NOMO-1 treated with dmso at 0.1 percent for 144 hours (cell line): ENCODE measurements around the gene ADGRB3.
A peak's percentile ranks its signal among the peaks of the same experiment; 100 is the strongest.

Experiments
- DNase-seq: peaks from one replicate; lab custom pipeline; 2025; ENCODE audit not compliant: unreplicated experiment; lab: John Stamatoyannopoulos, UW

ADGRB3 gene

DNA sequence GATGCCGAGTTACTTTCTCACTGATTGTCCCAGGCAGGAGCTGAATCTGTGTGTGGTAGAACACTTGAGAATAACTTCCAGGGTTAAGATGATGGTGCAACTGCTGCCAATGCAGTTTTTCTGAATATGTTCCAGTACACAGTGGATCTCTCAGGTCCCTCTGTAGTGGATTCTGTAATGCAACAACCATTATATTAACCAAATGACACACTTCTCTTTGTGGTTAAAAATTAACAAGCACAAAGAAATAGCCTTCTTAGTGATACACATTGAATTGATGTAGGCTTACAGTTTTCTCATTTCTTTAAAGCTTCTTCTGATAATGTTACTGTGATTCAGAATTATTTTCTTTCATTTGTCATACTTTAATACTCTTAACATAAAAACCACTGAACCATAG is 383.8 kb downstream of the ADGRB3 start:
- DNase-seq: no peak

DNA sequence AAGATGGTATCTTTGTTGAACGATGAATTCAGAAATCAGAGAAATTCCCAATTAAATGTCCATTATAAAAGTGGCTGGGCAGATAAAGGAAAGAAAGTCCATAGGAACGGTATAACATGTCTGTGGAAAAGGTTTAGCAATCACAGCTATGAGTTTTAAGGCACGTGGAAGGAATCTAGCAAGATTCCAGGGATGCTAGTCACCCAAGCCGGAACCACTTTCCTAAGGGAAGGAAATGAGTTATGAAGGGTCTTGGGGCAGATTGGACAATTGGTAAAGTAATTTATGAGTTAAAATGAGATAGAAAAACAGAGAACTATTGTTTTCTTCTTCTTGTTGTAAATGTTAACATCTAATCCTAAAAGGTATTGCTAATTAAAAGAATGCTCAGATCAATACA is 384.8 kb downstream of the ADGRB3 start:
- DNase-seq: no peak

DNA sequence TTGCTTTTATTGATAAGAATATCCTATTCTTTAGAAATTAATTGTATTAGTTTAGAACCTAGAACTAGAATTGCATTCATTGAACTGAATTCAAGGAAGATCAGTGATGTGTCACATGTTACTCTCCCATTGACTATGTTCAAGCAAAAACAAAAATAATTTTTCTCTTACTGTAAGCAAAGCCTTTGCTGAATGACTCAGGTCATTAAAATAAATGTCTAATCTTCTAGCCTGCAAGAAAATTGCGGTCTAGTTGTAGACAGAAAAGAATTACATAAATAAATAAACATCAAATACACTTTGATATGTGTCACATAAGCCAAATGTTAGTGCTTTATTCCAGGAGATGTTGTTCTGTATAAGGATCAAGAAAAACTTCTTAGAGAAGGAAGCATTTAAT is 387.9 kb downstream of the ADGRB3 start:
- no peak for DNase-seq

DNA sequence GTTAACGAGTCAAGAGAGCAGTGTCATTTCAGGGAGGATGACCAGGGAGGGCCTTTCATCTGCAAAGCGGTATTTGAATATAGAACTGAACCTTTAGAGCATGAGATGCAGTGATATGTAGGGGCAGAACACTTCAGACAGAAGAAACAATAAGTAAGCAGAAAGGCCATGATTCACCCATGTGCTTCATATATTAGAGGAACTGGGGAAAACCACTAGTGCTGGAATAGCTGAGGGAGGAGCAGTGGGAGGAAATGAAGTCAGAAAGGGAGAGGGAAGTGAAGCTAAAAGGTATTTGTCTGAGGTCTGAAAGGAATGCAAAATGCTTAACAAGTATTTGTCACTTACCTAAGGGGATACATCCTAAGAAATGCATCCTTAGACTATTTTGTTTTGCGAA is 391.2 kb downstream of the ADGRB3 start:
- peak; percentile 1 for DNase-seq

DNA sequence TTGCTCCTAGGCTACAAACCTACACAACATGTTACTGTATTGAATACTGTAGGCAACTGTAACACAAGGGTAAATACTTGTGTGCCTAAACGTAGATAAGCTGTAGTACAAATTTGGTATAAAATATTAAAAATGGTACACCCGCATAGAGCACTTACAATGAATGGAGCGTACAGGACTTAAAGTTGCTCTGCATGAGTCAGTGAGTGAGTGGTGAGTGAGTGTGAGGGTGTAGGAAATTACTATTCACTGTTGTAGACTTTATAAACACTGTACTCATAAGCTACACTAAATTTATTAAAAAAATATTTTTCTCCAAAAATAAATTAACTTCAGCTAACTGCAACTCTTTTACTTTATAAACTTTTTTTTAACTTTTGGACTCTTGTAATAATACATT is 391.6 kb downstream of the ADGRB3 start:
- DNase-seq: no peak

DNA sequence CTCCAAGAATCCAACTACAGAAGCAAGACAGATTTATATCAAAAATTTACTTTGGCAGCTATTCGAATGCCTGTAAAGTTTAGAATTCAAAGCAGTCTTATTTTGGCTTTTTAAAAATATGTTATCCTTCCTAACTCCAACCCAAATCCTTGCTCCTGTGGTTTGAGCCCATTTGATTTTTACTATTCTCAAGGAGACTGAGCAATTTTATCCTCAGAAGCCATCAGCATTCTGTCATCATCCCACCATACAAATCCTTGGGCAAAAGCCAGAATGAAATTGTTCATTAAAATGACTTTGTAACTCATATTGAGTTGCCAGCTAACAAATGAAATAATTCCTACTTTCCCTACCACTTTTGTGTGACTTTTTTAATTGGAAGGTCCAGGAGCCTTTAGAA is 392.8 kb downstream of the ADGRB3 start:
- DNase-seq: no peak

DNA sequence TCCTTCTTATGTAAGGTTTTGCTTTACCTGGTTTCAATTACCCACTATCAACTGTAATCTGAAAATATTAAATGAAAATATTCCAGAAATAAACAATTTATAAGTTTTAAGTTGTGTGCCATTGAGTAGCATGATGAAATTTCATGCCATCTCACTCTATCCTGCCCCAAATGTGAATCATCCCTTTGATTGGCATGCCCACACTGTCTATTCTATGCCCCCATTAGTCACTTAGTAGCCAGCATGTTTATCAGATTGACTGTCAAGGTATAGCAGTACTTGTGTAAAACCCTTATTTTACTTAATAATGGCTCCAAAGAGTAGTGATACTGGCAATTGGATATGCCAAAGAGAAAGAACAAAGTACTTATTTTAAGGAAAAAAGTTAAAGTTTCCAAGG is 403.8 kb downstream of the ADGRB3 start:
- DNase-seq: no peak

DNA sequence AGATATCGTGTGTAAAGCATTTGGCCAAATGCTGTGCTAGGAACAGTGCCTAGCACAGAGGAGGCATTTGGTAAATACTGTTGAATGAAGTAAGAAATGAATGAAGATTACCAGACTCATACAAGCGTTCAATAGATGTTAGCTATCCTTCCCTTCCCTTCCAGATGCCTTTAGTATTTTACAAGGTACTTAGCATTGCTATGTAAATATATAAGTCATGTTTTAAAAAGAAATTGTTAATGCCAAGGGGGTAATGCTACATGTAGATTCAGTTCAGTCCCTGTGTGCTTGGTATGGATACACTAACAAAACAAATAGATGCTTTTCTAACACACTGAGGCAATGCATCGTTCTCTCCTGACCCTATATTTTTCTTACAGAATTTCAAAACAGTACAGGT is 407.2 kb downstream of the ADGRB3 start:
- no peak for DNase-seq

DNA sequence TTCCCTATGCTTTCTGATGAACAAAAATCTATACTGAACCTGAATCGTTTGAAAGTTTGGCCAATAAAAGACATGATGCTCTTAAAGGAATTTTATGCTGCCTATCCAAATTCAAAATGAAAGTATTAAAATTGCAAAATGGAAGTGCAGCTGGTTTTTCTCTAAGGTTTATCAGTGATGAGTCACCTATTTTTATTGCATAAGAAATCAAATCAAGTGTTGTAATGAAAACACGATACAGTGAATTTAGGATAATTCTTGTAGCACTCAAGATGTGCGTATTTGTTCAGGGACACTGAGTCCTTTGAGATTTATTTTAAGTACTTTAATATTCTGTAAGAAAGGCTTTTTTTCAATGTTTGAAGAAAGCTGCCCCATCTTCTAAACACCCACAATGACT is 409.5 kb downstream of the ADGRB3 start:
- DNase-seq: no peak

DNA sequence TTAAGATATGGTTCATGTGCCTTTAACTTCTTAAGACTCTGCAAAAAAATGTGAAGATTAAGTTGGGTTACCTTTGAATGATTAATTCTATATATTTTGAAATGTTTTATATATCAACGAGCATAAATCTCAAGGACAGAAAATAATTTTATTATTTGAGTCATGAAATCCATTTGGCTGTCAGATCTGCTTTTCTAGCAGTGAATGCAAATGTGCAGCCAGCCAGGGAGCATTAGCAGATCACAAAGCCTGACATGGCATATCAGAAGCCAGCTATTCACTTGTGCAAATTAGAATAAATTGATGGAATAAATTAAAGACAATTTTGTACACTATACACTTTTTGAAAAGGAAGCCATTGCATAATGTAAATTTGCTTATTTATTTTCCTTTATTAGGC is 424.3 kb downstream of the ADGRB3 start:
- DNase-seq: no peak

DNA sequence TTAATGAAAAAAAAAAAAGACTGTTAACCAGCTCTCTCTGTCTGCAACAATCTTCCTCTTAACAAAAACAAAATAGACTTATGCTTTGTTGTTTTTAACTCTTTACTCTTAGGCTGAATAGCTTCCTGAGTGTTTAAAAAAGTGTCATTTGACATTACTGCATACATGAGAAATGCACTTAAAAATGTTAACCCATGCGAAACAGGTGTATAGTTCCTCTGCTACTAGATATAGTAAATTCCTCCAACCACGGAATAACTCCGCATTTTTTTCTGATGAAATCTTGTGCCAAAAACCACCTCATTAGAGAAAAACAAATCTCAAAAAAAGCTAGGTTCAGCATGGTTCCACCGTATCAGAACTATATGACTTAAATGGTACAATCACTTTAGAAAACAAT is 426.0 kb downstream of the ADGRB3 start:
- no peak for DNase-seq

DNA sequence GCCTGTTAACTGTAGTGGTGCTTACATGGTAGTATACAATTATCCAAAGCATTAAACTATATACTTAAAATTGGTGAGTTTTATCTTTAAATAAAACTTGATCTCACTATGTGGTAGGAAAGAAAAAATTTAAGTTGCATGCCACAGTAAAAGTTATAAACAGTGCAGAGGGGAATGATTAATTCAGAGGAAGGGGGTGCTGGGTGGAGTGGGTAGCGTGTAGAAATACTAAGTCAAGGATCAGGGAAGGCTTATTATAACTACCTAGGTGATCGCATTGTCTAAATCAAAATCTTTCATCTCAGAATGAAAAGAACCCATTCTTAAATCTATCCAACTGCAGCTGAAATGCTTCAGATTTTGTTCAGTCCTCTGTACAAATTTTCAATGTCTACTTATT is 428.3 kb downstream of the ADGRB3 start:
- DNase-seq: no peak

DNA sequence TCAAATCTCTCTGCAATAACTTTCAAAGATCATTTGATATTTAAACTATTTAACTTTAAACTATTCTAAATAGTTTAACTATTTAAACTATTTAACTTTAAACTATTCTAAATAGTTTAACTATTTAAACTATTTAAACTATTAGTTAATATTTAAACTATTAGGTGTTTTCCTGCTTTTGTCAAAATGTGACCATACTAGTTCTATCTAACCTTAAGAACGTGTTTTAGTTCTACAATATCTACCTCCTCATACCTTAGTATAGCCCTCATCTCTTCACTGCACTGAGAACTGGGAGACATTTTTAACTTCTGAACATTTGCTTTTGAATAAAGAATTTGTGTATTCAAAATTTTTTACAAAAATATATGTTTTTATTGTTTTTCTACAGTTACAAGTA is 429.1 kb downstream of the ADGRB3 start:
- no peak for DNase-seq

DNA sequence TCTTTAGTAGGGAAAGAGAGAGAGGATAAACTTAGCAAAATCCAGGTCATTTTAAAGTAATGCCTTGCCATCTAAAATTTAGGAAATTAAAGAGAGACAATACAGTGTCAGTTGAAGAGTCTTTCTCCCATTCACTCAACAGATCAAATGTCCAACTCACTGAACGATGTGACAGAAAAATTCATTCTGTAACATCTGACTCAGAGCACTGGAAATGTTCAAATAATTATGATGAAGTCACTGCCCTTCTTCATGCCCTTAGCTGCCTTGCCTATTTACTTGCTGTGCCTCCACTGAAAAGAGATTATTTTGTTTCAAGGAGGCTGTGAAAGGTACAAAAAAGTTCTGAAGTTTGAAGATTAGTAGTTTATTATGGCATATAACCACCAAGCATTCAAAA is 434.8 kb downstream of the ADGRB3 start:
- DNase-seq: no peak

DNA sequence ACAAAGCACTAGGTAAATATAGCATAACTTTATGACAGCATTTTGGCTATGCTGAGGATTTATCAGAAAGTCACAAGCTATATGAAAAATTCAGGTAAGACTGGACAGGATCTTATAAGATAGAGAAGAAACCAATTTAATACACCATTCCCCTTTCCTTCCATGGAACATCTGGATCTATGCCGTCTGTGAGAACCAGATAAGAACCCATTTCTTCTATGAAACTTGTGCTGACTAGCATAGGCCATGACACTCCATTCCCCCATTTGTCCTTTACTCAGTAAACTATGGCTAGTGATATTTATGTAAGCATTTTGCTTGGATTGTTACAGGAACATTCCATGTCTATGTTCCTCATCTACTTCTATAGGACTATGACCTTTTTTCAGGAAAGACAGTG is 437.7 kb downstream of the ADGRB3 start:
- DNase-seq: no peak

DNA sequence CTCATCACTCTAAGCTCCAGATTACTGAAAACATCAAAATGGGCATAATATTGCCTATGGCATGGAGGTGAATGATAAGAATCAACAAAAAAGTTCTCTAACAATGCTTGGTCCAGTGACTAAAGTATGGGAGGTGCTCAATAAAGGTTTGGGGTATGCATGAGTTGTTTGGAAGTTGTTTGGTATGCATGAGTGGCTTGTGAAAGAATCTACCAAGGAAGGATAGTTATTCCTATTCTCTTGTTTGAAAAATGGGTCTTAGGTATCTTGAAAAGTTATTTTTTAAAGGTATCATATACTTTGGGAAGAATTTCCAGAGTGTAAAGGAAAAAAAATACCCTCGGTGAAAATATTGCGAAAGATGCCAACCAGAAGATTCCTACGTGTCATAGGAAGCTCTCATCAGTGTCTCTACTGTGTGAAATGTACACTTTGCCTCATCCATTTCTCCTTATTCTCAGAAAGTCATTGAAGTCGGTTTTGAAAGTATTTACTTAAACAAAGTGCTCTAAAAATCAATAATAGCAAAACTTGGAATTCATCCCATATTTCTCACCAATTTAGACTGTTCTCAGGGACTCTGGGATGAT is 449.8 kb downstream of the ADGRB3 start:
- no peak for DNase-seq

DNA sequence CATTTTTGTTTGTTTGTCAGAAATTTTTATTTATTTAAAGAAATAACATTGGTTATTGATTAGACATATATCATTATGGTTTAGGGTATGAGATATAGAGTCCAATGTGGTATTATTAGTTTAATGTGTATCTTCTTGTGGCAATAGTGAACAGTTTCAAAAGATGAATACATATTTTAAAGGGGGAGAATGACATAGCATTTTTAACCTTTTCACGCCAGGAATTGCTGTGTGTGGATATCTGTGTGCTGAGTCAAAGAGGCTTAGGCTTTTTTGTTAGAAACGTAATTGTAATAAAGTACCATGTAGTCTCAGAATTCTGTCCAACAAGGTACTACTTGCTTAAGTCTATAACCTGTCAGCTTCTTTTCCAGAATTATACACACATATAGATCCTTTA is 451.6 kb downstream of the ADGRB3 start:
- no peak for DNase-seq

DNA sequence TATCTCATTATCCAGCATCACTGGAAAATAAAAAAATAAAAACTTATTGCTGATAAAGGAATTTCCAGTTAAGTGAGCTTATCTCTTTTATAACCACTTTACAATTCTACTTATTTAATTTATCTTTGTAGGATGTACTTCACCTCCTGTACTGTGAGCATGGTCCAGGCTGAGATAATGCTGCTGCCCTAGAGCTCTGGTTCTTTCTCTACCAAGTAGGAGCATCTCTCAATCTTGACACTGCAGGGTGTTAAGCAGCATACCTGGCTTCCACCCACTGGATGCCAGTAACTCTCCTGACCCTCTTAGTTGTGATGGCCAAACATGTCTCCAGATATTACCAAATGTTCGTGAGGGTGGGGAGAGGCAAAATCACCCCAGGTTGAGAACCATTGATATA is 454.5 kb downstream of the ADGRB3 start:
- DNase-seq: no peak

DNA sequence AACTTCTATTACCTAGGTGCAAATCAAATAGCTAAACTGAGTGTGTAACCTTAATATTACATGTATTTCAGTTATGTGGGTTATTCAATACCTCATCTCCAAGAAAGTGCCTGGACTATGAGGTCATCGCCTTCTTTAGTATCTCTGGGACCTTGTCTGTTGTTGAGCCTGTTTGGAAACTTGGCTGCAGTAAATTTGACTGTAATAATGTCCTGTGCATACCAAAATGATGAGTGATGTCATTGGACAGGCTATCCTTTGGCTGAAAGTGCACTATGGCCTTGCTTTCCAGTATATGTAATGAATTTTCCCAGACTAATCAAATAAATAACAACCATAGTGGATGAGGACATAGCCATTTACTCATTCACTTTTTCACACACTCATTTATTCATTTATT is 455.1 kb downstream of the ADGRB3 start:
- DNase-seq: no peak

DNA sequence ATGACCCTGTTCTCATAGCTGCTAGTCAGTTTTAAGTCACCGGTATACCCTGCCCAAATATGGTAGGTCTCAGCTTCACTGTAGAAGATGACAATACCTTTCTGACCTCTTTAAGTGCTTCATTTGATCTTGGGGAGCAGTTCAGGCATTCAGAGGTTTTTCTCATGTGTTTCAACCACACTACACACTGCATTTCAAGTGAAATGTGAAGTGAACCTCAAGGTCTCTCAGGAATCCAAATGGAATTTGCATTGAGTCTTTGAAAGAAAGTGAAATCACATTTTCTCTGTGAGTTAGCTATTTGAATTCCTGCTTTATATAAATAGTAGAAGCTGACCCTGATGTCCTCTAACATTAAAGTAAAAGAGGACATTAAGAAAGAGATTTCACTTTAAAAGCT is 461.6 kb downstream of the ADGRB3 start:
- no peak for DNase-seq

DNA sequence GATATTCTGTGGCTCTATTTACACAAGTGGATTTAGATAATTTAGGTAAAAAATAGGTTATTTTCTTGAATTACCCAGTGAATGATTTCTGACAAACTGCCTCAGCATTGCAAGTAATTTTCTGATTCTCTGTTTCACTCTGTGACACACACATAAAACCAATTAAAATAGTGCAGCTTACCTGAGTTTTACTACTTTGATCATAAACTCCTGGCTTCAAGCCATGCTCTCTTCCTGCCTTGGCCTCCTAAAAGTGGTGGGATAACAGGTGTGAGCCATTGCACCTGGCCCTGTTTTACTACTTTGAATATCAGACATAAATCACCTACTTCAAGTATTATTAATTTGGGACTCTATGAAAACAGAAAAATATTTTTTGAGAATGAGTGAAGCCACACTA is 462.9 kb downstream of the ADGRB3 start:
- no peak for DNase-seq

DNA sequence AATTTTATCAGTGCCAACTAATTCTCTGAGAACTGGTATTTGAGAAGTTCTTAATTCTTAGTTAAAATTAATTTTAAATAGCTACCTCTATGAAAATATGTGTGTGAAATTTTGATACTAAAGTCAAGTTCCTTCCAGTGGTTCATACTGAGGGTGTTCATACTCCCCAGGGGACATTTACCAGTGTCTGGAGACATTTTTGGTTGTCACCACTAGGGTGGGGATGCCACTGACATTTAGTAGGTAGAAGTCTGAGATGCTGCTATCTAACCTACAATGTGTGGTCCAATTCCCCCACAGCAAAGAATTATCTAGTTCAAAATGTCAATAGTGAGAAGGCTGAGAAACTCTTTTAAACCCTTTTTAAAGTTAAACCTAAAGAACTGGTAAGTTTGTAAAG is 463.8 kb downstream of the ADGRB3 start:
- DNase-seq: no peak

DNA sequence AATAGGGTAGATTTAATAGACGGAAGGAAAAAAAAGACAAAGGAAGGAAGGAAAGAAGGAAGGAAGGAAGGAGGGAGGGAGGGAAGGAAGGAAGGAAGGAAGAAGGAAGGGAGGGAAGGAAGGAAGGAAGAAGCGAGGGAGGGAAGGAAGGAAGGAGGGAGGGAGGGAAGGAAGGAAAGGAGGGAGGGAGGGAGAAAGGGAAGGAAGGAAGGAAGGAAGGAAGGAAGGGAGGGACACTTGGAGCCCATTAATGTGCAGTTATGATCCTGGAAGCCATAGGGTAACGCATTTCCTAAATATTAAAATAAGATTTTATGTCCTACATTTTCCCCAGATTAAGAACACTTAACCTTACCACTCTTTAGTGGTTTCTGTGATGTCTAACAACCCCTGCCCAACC is 465.7 kb downstream of the ADGRB3 start:
- no peak for DNase-seq

DNA sequence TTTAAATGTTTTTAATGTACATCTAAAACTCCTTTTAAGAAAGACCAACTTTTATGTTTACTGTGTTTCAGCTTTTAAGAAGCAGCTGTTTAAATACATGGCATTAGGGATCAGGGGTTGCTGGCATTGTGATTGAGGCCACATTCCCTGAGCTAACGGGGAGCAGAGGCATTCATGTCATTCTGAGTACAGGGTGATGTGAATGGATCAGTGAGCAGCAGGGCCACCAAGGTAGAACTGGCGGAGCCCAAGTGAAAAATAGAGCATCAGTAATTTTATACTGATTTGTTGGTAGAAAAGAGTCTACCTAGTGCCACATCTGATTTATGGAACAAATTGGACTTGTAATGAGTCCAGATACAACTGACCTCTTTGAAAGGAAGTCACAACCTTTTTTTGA is 467.3 kb downstream of the ADGRB3 start:
- no peak for DNase-seq
